ENCODE results near the gene MAP3K4. TPM values are rescaled to one million over a fixed set of nuclear protein-coding genes. Genes with fewer than 3 reads are reported as not detected.

Gene MAP3K4
- total and polyA plus RNA-seq, 2 of the 4 experiments (the other 2 are of a cell fraction): 11.5 to 20.4 TPM

DNA sequence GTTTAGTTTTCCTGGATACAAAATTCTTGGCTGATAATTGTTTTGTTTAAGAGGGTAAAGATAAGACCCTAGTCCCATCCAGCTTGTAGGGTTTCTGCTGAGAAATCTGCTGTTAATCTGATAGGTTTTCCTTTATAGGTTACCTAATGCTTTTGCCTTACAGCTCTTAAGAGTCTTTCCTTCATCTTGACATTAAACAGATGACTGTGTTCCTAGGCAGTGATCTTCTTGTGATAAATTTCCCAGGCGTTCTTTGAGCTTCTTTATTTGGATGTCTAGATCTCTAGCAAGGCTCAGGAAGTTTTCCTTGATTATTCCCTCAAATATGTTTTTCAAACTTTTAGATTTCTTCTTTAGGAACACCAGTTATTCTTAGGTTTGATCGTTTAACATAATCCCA lies 134.0 kb downstream of the MAP3K4 start:
- Histone ChIP-seq H3K14ac (replicated peaks; ENCODE audit: low read depth, low read length) (no peak overlapping the region), H3K23ac (ENCODE audit: low read depth, low read length) (no peak overlapping the region), H2BK20ac (ENCODE audit: low read depth, low read length) (no peak overlapping the region), H3K79me1 (ENCODE audit: low read depth in 1 of 2, low read length in 2 of 2) (no peaks in the 10 kb centered on the region; a peak in 1 of 4 replicates), H3K4me3 (ENCODE audit: insufficient read depth, low read depth, low read length) (no peak overlapping the region), H3K18ac (ENCODE audit: low read depth, low read length) (no peak overlapping the region), H2AK9ac (replicated peaks; ENCODE audit: low read depth, low read length, poor library complexity) (no peak overlapping the region), H3K4ac (ENCODE audit: low read depth, low read length) (no peak overlapping the region), H4K20me1 (ENCODE audit: insufficient read depth, low read length) (no peaks in the 10 kb centered on the region), H2BK120ac (ENCODE audit: low read depth, low read length) (no peak overlapping the region), H3K4me2 (ENCODE audit: low read depth, low read length) (no peak overlapping the region), H2BK15ac (ENCODE audit: low read depth, low read length) (no peak overlapping the region), H3K36me3 (ENCODE audit: control insufficient read depth, insufficient read depth, low read length) (no peaks in the 10 kb centered on the region; the same call in 1 of the 2 replicates), H2BK5ac (ENCODE audit: low read depth, low read length, poor library complexity, severe bottlenecking) (no peak overlapping the region), H2AK5ac (ENCODE audit: low read depth, low read length) (no peak overlapping the region), H4K8ac (ENCODE audit: low read depth in 2 of 2, low read length in 2 of 2) (no peak overlapping the region), H2AFZ (replicated peaks; ENCODE audit: low read length, poor library complexity) (no peak overlapping the region), H3K56ac (ENCODE audit: extremely low read depth, insufficient read depth, low read length) (no peak overlapping the region), H3K9me1 (ENCODE audit: insufficient read depth, low read length) (no peaks in the 10 kb centered on the region; the same call in none of the 2 replicates), H3K4me1 (ENCODE audit: control insufficient read depth, insufficient read depth, low read length) (peaks cover 4% of the 10 kb centered on the region; the same call in 1 of the 2 replicates), H3K27me3 (ENCODE audit: control insufficient read depth, insufficient read depth, low read length) (no peaks in the 10 kb centered on the region), H3K27ac (ENCODE audit: insufficient read depth, low read length) (no peak overlapping the region), H4K5ac (ENCODE audit: low read depth, low read length) (no peak overlapping the region), H4K91ac (ENCODE audit: insufficient read depth, low read depth, low read length) (no peak overlapping the region), H3K9me3 (ENCODE audit: control insufficient read depth, insufficient read depth, low read length) (0 out of 2 replicates have a peak, but pooled peaks cover 2% of the 10 kb centered on the region), H3K9ac (ENCODE audit: low read depth, low read length) (no peak overlapping the region)
- no TSS peak for BruUV-seq (replicated peaks)
- TF ChIP-seq MXI1 (IDR thresholded peaks at IDR 0.05; ENCODE audit: borderline replicate concordance, low read depth, low read length): no peak
- no peak for TF ChIP-seq RFX5 (IDR thresholded peaks at IDR 0.05; ENCODE audit: low read depth, low read length)
- no peak for TF ChIP-seq RAD21 (IDR thresholded peaks at IDR 0.05; ENCODE audit: low read length)
- TF ChIP-seq CEBPB (IDR thresholded peaks at IDR 0.05; ENCODE audit: low read depth, low read length): no peak
- TF ChIP-seq SMC3 (IDR thresholded peaks at IDR 0.05; ENCODE audit: low read depth, low read length): no peak
- ATAC-seq (ENCODE audit: low read depth) (no peak), DNase-seq (no peak)
- in situ Hi-C loops (cut with MboI; ENCODE audit: low sequenced_read_pairs) (no loop called here), dilution Hi-C loops (cut with HindIII; ENCODE audit: low sequenced_read_pairs, unreplicated experiment) (no loop called here), intact Hi-C loops (cut with micrococcal nuclease) (no loop called here)
- CTCF ChIA-PET: no interaction called here
- POLR2A ChIA-PET (ENCODE audit: unreplicated experiment): no interaction called here
- no CpG with 5 or more reads among the region's 2 CpGs for WGBS, 2 experiments (ENCODE audit: extremely low coverage in 2 of 2, insufficient read length in 1 of 2)
